NCI-H2227 (cell line): ENCODE results near the gene METTL22.

Experiments used
- DNase-seq: peaks from one replicate; lab custom pipeline; 2025; ENCODE audit not compliant: unreplicated experiment; lab: John Stamatoyannopoulos, UW

METTL22 gene, protein sequence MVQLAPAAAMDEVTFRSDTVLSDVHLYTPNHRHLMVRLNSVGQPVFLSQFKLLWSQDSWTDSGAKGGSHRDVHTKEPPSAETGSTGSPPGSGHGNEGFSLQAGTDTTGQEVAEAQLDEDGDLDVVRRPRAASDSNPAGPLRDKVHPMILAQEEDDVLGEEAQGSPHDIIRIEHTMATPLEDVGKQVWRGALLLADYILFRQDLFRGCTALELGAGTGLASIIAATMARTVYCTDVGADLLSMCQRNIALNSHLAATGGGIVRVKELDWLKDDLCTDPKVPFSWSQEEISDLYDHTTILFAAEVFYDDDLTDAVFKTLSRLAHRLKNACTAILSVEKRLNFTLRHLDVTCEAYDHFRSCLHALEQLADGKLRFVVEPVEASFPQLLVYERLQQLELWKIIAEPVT

DNA sequence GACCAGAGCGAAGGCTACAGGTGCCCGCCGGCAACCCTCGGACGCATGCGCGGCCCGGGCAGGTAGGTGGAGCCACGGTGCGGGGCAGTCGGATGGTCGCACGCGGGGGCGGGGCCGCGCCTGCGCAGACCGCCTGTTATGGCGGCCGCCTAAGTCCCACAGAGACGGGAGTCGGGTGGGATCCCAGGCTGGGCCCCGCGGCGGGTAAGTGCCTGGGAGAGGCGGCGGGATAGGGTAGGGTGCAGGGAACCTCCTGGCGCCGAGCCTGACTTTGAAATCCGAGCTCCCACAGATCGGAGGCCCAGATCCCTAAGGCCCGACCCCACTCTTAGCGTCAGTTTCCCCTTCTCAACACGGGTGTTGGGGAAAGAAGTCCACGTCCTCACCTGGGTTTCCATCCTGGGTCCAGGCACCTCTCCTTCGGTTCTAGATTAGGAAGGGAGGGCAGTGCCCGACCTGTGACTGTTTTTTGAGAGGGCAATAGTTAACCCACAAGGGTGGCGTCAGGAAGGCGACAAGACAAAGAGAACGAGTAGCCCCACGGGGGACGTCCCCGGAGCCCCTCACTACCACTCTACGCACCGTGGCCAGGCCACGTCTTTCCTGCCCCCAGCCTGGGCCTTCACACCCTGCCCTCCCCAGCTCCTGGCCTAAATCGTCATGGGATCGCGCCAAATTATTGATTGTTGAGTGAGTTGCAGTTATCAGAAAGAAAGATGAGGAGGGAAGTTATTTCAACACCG is at the start of gene METTL22:
TSS of gene METTL22 (plus strand) at position 127 of the 743 bp plus-strand sequence. CDS start 3,968 bp downstream, outside the sequence.
- peak; percentile 94 for DNase-seq

DNA sequence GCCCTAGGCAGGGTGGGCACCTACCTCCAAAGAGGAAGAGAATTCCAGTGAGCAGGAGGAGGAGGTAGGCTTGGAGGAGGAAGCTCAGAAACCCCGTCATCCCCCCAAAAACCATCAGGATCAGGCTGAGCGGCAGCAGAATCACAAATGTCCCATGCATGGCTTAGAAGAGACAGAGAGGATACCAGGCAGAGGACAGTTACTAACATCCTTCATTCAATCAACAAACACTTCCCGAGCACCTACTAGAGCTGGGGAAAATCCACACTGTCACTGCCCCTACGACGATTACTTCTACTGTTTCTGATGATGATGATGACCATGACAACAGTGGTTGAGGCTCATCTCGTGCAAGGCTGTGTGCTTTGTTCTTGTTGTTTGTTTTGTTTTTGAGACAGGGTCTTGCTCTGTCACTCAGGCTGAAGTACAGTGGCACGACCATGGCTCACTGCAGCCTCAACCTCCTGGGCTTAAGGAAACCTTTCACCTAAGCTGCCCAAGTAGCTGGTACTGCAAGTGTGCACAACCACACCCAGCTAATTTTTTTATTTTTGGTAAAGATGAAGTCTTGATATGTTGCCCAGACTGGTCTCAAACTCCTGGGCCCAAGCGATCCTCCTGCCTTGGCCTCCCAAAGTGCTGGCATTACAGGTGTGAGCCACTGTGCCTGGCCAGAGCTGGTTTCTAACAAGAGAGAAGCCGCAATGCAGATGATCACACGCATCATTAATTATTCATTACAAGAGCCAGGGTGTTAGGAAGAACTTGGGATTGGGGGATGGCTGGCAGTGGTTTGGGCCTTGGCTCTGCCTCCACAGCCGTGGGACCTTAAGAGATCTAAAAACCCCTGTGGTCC is 49.2 kb upstream of the METTL22 start:
- no peak for DNase-seq

DNA sequence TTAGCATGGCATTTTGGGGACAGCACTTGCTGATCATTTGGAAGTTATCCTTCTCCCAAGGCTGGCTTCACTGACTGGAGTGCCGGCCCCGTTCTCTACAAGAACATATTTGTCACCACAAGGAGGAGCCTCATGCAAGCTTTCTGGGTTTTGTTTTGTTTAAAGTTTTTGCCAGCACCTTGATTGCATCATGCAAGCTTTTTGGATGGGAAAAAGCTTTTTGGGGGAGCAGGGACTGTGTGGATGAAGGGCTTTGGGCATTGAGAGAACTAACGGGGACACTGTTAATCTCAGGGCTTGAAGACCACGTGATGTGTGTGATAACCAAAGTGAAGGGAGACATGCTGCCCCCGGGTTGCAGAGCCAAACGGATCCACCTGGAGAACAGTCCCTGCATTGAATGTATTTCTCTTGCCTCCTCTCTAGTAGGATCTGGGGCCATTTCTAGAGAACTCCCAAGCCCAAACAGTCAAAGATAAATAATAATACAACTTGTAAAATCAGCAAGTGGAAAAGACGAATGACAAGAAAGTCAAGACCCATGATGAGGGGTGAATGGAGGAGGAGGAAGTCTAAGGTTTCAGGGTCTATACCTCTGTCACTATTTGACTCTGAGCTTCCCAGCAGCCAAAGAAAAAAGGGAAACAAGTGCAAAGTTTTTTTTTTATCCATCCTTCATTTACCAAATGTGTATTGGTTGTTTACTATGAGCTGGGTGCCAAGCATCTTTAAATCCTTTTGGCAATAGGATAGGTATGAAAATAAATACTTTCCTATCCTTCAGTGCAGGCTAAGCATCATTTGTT is 48.4 kb upstream of the METTL22 start:
- peak; percentile 41 for DNase-seq

DNA sequence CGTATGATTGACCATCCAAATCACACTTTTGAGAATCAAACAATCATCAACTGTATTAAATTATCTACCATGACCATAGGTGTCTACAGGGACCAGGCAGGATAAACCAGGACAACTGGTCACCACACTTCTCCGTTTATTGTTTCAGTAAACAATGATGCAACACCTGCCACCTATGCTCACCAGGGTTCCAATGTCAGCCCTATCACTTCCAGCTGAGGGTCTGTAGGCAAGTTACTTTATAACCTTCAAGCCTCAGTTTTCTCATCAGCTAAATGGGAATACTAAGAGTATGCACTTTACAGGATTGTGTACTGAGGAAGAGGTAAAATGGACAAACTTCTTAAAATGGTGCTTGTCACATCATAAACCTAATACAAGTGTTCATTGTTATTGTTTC is 46.1 kb upstream of the METTL22 start:
- DNase-seq: no peak

DNA sequence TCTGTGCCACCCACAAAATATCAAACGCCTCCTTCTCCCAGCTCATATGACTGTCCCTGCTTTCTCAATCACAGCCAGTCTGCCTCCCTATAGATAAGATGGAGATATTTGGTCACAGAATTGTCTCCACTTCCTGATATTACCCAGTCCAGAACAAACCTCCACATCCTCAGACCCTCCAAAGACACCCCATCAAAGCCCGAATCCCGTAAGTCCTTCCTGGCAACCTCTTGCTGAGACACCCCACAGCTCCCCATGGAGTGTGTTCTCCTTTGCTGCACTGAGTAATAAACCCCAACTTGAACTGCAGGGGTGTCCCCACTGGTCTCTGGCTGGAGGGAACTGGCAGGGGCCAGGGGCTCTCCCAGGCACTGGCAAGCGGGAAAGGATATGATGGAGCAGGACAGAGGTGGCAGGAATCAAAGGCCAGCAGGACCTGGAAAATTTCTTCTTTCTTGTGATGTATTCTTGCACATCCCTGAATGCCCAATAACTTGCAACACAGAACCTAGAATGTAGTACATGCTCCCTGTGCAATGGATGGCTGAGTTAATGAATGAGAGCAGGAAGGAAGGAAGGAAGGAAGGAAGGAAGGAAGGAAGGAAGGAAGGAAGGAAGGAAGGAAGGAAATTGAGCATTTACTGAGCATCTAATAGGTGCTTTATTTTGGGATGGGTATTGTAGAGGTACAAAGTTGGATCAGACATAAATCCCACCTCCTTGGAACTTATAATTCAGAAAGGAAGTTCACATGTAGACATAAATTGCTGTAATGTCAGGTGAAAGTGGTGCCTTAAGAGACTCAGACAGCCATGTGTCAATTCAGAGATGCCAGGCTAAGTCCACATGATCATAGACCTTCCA is 45.1 kb upstream of the METTL22 start:
- no peak for DNase-seq

DNA sequence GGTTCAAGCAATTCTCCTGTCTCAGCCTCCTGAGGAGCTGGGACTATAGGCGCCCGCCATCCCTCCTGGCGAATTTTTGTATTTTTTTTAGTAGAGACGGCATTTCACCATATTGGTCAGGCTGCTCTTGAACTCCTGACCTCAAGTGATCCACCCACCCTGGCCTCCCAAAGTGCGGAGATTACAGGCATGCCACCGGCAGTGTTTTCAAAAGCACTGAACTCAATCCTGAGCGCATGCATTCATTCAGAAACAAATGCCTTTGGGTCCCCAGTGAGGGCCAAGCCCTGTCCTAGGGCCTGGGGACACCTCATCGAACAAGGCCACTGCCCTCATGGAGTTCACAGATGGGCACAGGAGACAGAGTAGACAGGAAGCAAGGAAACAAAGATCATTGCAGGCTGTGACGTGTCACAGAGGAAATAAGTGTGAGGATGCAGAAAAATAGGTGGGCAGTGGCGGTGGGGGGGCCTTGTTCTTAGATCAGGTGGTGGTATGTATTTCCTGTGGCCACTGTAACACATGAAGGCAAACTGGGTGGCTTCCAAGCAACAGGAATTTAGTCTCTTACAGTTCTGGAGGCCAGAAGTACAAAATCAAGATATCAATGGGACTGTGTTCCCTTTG is 43.7 kb upstream of the METTL22 start:
- DNase-seq: no peak

DNA sequence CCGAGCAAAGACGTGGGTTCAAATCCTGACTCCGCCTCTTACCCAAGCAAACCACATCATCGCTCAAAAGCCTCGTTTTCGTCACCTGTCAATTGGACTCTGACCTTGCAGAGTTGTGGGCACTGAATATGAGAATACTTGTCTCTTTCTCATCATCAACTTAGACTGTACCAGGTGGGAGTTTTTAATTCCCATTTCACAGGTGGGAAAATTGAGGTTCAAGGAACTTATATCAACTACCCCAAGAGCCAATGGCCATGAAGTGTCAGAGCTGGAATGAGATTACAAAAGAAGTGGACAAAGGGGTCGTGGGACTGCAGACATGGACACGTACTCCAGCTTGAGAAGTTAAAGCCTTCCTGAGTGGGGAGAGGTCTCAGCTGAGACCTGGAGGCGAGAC is 41.9 kb upstream of the METTL22 start:
- DNase-seq: no peak

DNA sequence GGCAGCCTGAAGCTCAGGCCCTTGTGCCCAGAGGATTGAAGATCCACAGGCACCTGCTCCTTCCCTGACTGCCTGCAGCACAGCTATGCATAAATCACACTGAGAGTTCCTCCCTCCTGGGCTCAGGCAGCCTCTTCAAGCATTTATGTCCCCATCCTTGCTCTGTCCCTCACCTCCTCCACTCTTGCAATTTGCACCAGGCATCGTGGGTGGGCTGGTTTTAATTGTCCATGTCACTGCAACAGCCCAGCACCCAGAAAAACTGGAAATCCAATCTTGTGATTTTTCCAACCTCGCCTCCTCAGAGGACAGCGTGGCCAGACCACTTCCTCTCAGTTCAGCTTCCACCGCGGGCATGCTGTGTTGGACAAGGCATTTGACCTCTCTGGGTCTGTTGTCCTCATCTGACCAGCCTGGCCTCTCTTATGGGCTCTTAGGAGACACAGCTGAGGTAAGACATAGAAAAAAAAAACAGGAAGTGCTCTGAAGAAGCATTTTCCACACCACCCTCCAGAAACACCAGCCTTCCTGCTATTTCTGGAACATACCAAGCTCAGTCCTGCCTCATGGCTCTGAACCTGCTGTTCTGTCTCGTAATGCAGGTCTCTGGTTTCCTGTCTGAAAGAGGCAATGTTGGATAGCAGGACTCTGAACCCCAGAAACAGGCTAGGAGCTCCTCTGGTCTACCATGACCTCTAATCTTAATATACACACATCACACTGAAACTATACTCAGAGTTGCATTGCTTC is 39.5 kb upstream of the METTL22 start:
- DNase-seq: no peak

DNA sequence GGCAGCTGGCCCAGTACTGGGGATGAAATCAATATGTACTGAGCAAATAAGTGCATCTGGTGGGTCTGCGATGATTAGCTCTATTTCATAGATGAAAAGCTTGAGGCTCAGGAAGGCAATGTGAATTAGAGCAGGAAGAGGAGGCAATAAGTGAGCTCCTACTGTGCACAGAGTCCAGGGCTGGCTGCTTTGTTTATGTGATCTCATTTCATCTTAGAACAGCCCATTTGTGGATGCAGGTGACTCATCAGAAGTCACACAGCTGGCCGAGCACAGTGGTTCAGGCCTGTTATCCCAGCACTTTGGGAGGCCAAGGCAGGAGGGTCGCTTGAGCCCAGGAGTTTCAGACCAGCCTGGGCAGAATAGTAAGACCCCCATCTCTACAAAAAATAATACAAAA is 38.3 kb upstream of the METTL22 start:
- no peak for DNase-seq

DNA sequence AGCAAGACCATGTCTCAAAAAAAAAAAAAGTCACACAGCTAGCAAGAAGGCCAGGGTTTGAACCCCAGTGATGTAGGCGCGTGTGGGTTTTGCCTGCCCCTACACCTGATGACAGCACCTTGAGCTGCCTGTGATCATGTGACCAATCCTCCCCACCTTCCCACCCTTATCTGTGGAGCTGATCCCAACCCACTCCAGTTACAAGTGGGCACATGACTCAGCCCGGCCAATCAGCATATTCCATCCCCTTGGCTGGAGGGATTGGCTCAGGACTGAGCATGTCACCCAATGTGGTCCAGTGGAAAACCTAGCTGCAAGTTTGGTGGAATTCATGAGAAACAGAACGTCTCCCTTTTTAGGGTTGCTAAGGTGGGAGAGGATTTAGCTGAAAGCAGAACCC is 37.8 kb upstream of the METTL22 start:
- no peak for DNase-seq

DNA sequence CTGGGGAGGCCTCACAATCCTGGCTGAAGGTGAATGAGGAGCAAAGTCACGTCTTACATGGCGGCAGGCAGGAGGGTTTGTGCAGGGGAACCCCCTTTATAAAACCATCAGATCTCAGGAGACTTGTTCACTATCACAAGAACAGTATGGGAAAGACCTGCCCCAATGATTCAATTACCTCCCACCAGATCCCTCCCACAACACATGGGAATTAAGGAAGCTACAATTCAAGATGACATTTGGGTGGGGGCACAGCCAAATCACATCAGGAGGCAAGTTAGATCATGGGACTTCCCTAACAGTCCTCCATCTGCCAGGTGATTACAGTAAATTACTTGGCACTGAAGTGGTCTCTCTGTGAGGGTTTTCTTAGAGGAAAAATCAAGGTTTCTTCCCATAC is 36.5 kb upstream of the METTL22 start:
- DNase-seq: peak; percentile 67

DNA sequence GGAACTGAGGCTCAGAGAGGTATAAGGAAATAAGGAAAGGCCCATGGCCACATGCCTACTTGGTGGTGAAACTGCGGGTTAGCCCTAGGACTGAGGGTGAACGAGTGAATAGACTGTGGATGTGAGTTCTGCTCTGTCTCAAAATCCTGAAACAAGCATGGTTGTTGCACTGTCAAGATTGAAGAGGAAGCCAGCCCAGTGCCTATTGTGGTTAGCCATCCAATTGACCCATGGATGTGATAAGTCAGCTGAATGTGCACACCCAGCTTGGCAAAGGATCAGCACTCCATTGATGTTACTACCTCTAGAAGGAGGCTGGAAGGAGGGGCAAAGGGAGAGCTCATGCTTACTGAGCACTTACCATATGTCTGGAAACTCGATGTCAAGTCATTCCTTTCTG is 35.6 kb upstream of the METTL22 start:
- peak; percentile 47 for DNase-seq

DNA sequence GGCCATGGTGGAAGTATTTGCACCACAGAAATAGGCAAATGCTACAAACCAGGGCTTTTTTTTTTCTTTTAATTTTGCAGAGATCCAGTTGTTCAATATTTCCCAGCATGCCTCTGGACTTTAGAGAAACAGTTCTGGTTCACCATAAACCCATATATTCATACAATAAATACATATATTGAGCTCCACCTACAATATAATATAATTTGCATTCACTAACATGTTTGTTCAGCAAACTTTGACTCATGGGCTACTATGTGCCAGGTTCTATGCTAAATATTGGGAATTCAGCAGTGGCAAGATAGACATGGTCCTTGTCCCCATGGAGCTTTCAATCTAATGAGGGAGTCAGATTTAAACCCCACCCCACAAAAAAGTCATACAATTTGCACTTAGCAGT is 34.4 kb upstream of the METTL22 start:
- no peak for DNase-seq

DNA sequence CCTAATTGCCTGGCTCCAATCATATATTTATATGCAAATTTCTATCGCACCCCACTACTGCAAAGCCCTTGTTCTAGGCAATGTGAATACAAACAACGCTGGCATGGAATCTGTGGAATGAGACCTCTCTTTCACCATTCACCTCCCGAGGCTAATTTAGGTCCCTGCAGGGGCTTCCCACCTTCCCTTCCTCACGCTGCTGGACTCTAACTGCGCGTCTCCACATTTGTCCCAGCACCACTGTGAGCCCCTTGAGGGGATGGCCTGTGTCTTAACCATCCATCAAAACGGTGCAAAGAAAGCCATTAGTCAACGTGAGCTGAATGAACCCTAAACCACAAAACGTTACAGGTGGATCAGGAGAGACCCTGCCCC is 32.8 kb upstream of the METTL22 start:
- DNase-seq: no peak

DNA sequence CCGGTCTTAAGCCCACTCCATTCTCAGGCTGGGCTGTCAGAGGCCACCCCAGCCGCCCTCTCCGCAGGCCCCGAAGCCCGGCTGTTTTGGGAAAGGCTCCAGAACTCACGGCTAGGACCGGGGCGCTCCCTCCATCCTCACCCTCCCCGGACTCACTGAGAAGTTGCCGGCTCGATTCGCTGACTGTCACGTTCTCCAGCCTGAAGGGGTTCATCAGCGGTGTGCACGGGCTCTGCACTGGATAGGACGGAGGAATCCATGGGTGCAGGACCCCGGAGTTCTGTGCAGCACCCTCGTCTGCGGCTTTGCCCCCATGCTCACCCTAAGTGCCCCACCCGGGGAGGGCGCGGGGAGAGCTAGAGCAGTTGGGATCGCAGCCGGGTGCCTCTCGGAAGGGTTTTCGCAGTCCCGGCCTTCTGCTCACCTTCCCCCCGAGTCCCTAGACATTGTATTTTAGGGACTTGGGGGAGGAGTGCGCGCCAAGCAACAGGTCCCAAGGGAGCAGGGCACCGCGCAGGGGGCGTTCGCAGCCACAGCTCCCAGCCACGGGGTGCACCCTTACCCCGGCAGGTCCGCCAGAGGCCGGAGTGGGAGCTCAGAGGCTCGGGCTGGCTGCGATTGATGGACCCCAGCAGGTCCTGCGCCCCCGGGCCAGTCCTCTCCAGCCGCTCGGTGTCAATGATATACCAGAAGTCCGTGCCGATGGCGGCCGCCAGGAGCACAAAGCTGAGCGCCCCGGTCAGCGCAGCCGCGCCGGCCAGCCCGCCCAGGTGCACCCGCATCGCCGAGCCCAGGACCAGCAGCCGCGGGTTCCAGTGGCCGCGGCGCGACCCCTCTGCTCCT is 32.2 kb upstream of the METTL22 start:
- DNase-seq: no peak

DNA sequence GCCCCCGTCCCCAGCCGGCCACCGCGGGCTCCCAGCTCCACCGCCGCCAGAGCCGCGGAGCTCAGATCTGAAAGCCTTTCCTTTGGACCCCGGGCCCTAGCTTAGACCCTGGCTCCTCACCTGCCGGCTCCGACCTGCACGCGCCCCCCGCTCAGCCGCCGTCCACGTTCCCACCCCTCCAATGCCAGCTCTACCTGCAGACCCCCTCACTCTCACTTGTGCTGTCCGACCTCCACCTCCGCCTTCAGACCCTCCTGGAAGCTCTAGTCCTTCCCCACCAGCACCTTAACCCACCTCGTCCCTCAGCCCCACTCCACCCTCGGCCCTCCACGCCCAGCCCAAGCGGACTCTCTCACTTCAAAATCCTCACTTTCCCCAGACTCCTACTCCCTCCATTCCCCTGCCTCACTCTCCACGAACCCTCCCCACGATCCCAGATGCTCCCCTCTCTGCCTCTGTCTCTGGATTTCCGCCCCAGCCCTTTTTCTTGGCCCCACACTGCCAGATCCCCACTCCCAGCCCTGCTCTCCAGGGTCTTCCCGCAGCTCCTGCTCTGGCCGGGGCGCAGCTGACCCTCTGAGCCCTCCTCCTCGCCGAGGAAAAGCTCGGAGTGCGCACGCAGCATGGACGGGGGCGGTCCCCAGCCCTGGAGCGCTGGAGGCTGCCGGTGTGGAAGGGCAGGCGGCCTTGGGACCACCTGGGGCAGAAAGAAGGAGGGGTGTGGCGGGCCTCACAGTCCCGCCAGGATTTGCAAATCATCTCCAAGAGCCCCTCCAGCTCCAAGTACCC is 31.4 kb upstream of the METTL22 start, which contains the start of gene TMEM114:
TSS of gene TMEM114 (minus strand) at position 612 of the 789 bp plus-strand sequence. CDS start 673 bp downstream, outside the sequence.
- DNase-seq: peak; percentile 67

DNA sequence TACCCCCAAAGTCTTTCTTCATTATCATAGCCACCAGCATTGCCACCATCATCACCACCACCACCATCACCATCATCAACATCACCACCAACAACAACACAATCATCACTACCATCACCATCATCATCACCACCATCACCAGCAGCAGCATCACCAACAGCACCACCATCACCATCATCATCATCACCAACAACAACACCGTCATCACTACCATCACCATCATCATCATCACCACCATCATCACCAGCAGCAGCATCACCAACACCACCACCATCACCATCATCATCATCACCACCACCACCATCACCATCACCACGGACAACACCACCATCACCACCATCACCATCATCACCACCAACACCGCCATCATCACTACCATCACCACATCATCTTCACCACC is 30.7 kb upstream of the METTL22 start:
- DNase-seq: no peak
